Spleen (tissue), 7 donors: ENCODE results near the gene MTX2.

Source experiments
- CTCF ChIP-seq, 11 experiments: fragments of 200-600 bp in 7 of 11; fragments of 450-650 bp in 4 of 11; sonication (generic) in 4 of 11; IDR thresholded peaks in 8 of 11; conservative IDR thresholded peaks in 3 of 11; 1 replicate in 7 of 11; 2 replicates in 4 of 11; pipeline versions ENCODE4 v1.4.0 to v1.8.0; 2016 to 2021; ENCODE audit warnings: antibody characterized with exemption in 11 of 11, inconsistent platforms in 4 of 11, mild to moderate bottlenecking in 1 of 11
- POLR2A ChIP-seq, 3 donors: fragments of 450-650 bp; IDR thresholded peaks; one replicate each; pipeline ENCODE4 v1.5.1; 2017; ENCODE audit warnings: antibody characterized with exemption in 3 of 3, mild to moderate bottlenecking in 1 of 3
- donor health status: DM: no; HTN: no; CAD: no; lungs with moderate emphysema.
- donor health status: DM: no; HTN: no; CAD: no.
- donor health status: DM: no; HTN: no; CAD: no.

DNA sequence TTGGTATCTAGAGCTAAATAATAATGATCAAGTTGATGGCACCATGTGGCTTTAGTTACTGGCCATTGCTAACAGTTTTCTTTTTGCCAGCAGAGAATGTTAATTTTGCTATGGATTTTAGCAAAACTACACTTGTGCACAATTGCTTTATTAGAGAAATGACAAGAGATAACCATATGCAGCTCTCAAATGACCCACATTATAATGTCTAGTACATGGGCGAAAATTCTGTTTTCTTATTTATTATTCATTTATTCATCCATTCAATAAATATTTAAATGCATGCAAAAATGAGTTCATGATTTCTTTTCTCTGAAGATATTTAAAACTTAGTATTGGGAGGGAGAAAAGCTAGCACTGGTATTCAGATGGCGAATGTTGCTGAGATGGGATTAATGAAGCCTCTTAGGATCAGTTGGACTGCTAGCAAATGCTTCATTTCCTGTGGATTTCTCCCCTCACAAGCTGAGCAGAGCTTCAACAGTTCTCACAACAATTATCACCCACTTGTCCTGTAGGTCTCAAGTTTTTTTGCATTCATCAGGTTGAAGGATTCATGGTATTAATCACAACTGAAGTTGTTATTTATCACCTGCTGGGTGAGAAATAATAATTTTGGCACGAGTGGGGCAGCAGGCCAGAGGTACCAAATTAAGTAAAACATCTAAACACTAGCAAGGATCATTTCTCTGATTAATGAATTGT is 95.2 kb downstream of the MTX2 start:
- TF ChIP-seq CTCF (IDR thresholded peaks at IDR 0.05 in 8 of 11, conservative IDR thresholded peaks at IDR 0.05 in 3 of 11) = no peak
- TF ChIP-seq POLR2A (IDR thresholded peaks at IDR 0.05) = no peak
